WERI-Rb-1 (cell line): ENCODE measurements around the gene PSPN.
"Not testable (repeated sequence)": the region's sequence is repeated elsewhere in the genome, so short reads cannot be mapped to it uniquely, and the experiment has no call there.

Experiments used
- DNase-seq: peaks from one replicate; pipeline ENCODE4 v3.0.0-alpha.2; 2020
- H3K27ac ChIP-seq: fragments of 250-450 bp; sonication (Bioruptor Pico); 2 replicates; pipeline ENCODE4 v1.5.1; 2020; ENCODE audit warnings: mild to moderate bottlenecking, moderate library complexity
- H3K27me3 ChIP-seq: fragments of 250-450 bp; sonication (Bioruptor Pico); 2 replicates; pipeline ENCODE4 v1.5.1; 2021; ENCODE audit warnings: mild to moderate bottlenecking, low read depth, moderate library complexity; ENCODE audit not compliant: insufficient read depth, severe bottlenecking
- H3K36me3 ChIP-seq: fragments of 250-450 bp; sonication (Bioruptor Pico); 2 replicates; pipeline ENCODE4 v1.5.1; 2020; ENCODE audit warnings: mild to moderate bottlenecking, moderate library complexity
- H3K4me3 ChIP-seq: 2 replicates; pipeline ENCODE4 v1.5.1; 2011; ENCODE audit warnings: low read depth, mild to moderate bottlenecking, control low read depth, low read length
- H3K9me3 ChIP-seq: fragments of 250-450 bp; sonication (Bioruptor Pico); 2 replicates; pipeline ENCODE4 v1.5.1; 2021; ENCODE audit warnings: mild to moderate bottlenecking, moderate library complexity; ENCODE audit not compliant: severe bottlenecking
- CTCF ChIP-seq: IDR thresholded peaks from 2 replicates; pipeline ENCODE4 v1.5.1; 2011; ENCODE audit warnings: low read depth, mild to moderate bottlenecking, control low read depth, inconsistent platforms, low read length

Gene PSPN

GRCh38 chr19:6359568-6360341 is 16.0 kb downstream of the PSPN start:
- H3K27ac ChIP-seq = no peak overlapping the region
- H3K9me3 ChIP-seq = no peaks in the 10 kb centered on the region
- H3K4me3 ChIP-seq = no peak overlapping the region
- no peaks in the 10 kb centered on the region for H3K27me3 ChIP-seq
- H3K36me3 ChIP-seq = peaks cover 14% of the 10 kb centered on the region
- DNase-seq = no peak
- no peak for TF ChIP-seq CTCF

DNA sequence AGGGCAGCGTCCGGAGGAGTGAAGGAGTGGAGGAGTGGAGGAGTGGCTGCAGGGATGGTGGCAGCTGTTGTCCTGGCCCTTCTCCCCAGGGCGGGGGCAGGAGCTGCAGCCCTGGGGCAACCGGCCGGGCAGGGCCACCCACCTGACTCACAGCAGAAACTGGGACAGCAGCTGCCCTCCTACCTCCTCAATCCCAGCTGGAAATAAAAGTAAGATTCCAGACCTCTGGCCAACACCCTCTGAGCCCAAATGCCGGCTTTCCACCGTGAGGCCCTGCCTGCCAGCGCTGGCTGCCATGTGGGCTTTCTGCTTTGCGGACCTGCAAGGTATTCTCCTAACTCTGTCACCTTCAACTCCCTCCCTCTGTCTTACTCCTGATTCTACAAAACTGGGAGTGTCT is 17.7 kb downstream of the PSPN start:
- H3K27me3 ChIP-seq = no peaks in the 10 kb centered on the region
- TF ChIP-seq CTCF = no peak
- H3K27ac ChIP-seq = no peak overlapping the region
- no peak for DNase-seq
- H3K36me3 ChIP-seq = peaks cover under 1% of the 10 kb centered on the region
- H3K9me3 ChIP-seq = no peaks in the 10 kb centered on the region
- no peak overlapping the region for H3K4me3 ChIP-seq

GRCh38 chr19:6357174-6357573 is 18.6 kb downstream of the PSPN start:
- H3K9me3 ChIP-seq = no peaks in the 10 kb centered on the region
- TF ChIP-seq CTCF = no peak

DNA sequence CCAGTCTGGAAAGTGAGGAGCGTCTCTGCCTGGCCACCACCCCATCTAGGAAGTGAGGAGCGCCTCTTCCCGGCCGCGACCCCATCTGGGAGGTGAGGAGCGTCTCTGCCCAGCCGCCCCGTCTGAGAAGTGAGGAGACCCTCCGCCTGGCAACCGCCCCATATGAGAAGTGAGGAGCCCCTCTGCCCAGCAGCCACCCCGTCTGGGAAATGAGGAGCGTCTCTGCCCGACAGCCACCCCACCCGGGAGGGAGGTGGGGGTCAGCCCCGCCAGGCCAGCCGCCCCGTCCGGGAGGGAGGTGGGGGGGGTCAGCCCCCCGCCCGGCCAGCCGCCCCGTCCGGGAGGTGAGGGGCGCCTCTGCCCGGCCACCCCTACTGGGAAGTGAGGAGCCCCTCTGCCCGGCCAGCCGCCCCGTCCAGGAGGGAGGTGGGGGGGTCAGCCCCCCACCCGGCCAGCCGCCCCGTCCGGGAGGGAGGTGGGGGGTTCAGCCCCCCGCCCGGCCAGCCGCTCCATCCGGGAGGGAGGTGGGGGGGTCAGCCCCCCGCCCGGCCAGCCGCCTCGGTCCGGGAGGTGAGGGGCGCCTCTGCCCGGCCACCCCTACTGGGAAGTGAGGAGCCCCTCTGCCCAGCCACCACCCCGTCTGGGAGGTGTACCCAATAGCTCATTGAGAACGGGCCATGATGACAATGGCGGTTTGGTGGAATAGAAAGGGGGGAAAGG is 20.3 kb downstream of the PSPN start:
- not testable (repeated sequence) for H3K27ac ChIP-seq, DNase-seq, H3K27me3 ChIP-seq, H3K36me3 ChIP-seq, H3K4me3 ChIP-seq, H3K9me3 ChIP-seq

More at GRCh38 chr19:6357174-6357573, 18.6 kb downstream of the PSPN start:
- Histone ChIP-seq H3K36me3 (no peaks in the 10 kb centered on the region), H3K27me3 (no peaks in the 10 kb centered on the region), H3K4me3 (no peak overlapping the region), H3K27ac (no peak overlapping the region)
- DNase-seq = no peak

- no peak for DNase-seq
- no peaks in the 10 kb centered on the region for H3K9me3 ChIP-seq
- H3K36me3 ChIP-seq = no peaks in the 10 kb centered on the region
- TF ChIP-seq CTCF = no peak
- no peak overlapping the region for H3K4me3 ChIP-seq
- no peak overlapping the region for H3K27ac ChIP-seq
- no peaks in the 10 kb centered on the region for H3K27me3 ChIP-seq
Measured at GRCh38 chr19:6354098-6354674, 21.5 kb downstream of the PSPN start.
